ENCODE results near the gene TAF5L.

The TAF5L gene

DNA sequence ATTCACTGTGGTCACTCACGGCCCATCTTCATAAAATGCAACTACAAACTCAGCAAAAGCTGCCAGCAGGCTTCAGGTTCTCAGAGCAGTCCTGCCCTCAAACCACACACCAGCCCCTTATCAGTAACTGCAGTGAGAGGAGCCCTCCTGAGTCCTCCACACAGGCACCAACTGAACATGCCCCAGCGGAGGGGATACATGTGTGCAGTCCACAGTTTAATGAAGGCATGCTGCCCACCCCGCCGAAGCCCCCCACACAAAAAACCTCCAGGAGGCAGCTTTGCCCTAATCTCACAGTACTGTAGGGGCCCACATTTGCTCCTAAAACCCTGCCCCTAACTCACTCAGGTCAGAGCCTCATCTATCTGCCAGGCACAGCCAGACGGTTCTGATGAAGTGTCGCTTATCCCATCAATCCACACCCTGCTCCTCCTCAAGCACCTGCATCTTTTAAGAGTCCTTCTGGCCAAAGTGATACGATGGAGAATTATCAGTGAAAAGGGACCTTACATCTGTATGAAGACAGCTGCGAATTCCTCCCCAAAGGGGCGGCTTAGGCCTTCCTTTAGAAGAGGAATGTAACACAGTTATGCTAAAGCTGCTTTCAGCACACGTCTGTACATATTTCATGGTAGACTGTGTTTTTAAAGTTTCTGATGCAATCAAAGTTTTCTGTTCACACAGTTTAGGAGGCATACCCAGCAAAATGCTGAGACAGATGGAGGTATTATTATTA lies 70.9 kb downstream of the TAF5L start:
- Histone ChIP-seq H3K4me1 (ENCODE audit: control insufficient read depth, insufficient read depth, low read length) (peaks cover 13% of the 10 kb centered on the region), H3K9ac (ENCODE audit: low read depth, low read length) (no peak overlapping the region), H3K27me3 (ENCODE audit: control insufficient read depth, insufficient read depth, low read length) (no peaks in the 10 kb centered on the region), H3K9me3 (ENCODE audit: control insufficient read depth, insufficient read depth, low read length) (no peaks in the 10 kb centered on the region), H3K36me3 (ENCODE audit: control insufficient read depth, insufficient read depth, low read length) (no peaks in the 10 kb centered on the region), H3K4me3 (ENCODE audit: low read depth, low read length) (no peak overlapping the region), H3K27ac (ENCODE audit: low read depth, low read length) (no peak overlapping the region)

DNA sequence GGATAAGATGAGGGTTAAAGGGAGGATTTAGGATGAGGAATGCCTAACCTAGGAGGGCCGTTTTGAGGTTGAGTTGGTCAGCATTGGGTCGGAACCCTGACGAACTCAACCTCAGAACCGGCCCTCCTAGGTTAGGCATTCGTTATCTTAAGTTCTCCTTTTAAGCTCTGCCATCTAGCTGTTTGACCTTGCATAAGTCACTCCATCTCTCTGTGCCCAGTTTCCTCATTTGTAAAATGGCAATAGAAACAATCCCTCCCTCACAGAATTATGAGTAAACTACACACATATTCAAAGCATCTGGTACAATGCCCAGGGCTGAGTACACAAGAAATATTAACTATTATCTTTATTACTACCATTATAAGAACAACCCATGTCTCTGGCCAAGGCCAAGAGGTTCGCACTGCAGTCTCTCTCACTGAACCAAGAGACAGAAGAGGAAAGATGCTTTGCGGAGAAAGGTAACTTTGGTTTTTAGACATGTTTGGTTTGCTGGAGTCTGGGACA lies 72.2 kb downstream of the TAF5L start:
- H3K27ac ChIP-seq (ENCODE audit: low read depth, low read length) = no peak overlapping the region
- H3K36me3 ChIP-seq (ENCODE audit: control insufficient read depth, insufficient read depth, low read length) = no peaks in the 10 kb centered on the region
- no peaks in the 10 kb centered on the region for H3K27me3 ChIP-seq (ENCODE audit: control insufficient read depth, insufficient read depth, low read length)
- no peak overlapping the region for H3K9ac ChIP-seq (ENCODE audit: low read depth, low read length)
- H3K9me3 ChIP-seq (ENCODE audit: control insufficient read depth, insufficient read depth, low read length) = no peaks in the 10 kb centered on the region
- H3K4me3 ChIP-seq (ENCODE audit: low read depth, low read length) = no peak overlapping the region
- H3K4me1 ChIP-seq (ENCODE audit: control insufficient read depth, insufficient read depth, low read length) = peaks cover 13% of the 10 kb centered on the region

DNA sequence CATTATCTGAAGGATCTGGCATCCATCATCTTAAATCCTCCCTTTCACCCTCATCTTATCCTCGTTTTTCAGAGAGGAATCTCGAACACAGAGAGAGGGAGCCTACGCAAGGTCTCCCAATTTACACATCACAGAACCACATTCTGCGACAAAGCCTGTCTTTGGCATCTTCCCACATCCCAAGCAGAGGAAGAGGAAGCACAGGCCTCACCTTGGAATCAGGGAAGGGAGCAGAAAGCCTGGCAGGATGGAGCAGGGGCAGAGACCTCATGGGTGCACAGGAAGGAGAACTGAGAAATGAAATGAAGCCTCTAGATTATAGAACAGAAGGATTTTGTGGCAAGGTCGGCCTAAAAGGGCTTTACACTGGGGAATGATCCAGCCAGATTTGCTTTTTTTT lies 73.2 kb downstream of the TAF5L start:
- Histone ChIP-seq H3K4me3 (ENCODE audit: low read depth, low read length) (no peak overlapping the region), H3K9me3 (ENCODE audit: control insufficient read depth, insufficient read depth, low read length) (no peaks in the 10 kb centered on the region), H3K27ac (ENCODE audit: low read depth, low read length) (no peak overlapping the region), H3K36me3 (ENCODE audit: control insufficient read depth, insufficient read depth, low read length) (no peaks in the 10 kb centered on the region), H3K4me1 (ENCODE audit: control insufficient read depth, insufficient read depth, low read length) (peaks cover 13% of the 10 kb centered on the region), H3K9ac (ENCODE audit: low read depth, low read length) (no peak overlapping the region), H3K27me3 (ENCODE audit: control insufficient read depth, insufficient read depth, low read length) (no peaks in the 10 kb centered on the region)

DNA sequence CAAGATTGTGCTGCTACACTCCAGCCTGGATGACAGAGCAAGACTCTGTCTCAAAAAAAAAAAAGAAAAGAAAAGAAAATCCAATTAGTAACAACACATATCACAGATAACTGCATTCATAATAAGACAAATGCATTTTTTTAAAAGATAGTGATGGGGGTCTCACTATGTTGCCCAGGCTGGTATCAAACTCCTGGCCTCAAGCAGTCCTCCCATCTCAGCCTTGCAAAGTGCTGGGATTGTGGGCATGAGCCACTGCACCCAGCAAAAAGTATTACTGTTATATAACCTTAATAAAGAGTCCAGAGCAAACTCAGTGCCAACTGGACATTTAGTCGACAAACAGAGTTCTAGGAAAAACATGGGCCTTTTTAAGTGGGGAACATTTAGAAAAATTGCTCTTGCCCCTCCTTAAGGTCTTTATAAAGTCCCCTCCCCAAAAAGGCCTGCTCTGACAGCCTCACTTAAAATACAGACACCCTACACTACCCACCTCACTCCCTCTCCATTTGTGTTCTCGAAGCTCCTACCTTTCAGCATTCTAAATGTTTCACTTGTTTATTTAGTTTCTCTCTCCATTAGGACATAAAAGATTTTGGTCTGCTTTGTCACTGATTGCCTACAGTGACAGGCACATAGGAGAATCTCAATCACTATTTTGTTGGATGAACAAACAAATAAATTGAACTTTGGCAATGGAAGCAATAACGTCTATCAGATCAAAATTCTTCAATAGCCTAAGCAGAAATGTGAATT lies 74.9 kb downstream of the TAF5L start:
- no peaks in the 10 kb centered on the region for H3K27me3 ChIP-seq (ENCODE audit: control insufficient read depth, insufficient read depth, low read length)
- no peak overlapping the region for H3K4me3 ChIP-seq (ENCODE audit: low read depth, low read length)
- H3K9ac ChIP-seq (ENCODE audit: low read depth, low read length) = no peak overlapping the region
- no peaks in the 10 kb centered on the region; the same call in 1 of the 2 replicates for H3K4me1 ChIP-seq (ENCODE audit: control insufficient read depth, insufficient read depth, low read length)
- no peaks in the 10 kb centered on the region for H3K9me3 ChIP-seq (ENCODE audit: control insufficient read depth, insufficient read depth, low read length)
- H3K27ac ChIP-seq (ENCODE audit: low read depth, low read length) = no peak overlapping the region
- peaks cover 8% of the 10 kb centered on the region for H3K36me3 ChIP-seq (ENCODE audit: control insufficient read depth, insufficient read depth, low read length)

DNA sequence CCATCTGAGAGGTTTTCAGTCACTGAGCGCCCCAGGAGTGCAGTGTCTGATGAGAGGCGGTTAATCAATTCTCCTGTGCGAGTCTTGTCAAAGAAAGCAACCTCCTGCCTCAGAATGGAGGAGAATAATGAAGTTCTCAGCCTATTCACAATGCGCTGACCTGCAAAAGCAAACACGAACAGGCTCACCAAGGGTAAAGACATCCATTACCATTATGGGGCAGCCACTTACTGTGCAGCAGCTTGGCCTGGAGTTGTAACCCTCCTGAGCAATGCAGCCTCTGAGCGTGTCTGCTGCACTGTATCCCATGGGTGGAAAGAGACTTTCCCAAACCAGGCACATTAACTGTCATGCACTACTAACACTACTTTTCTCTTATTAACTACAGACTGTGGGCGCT lies 78.4 kb downstream of the TAF5L start:
- Histone ChIP-seq H3K9ac (ENCODE audit: low read depth, low read length) (no peak overlapping the region), H3K27me3 (ENCODE audit: control insufficient read depth, insufficient read depth, low read length) (no peaks in the 10 kb centered on the region), H3K27ac (ENCODE audit: low read depth, low read length) (no peak overlapping the region), H3K4me1 (ENCODE audit: control insufficient read depth, insufficient read depth, low read length) (no peaks in the 10 kb centered on the region), H3K36me3 (ENCODE audit: control insufficient read depth, insufficient read depth, low read length) (peaks cover 20% of the 10 kb centered on the region), H3K9me3 (ENCODE audit: control insufficient read depth, insufficient read depth, low read length) (no peaks in the 10 kb centered on the region), H3K4me3 (ENCODE audit: low read depth, low read length) (no peak overlapping the region)

DNA sequence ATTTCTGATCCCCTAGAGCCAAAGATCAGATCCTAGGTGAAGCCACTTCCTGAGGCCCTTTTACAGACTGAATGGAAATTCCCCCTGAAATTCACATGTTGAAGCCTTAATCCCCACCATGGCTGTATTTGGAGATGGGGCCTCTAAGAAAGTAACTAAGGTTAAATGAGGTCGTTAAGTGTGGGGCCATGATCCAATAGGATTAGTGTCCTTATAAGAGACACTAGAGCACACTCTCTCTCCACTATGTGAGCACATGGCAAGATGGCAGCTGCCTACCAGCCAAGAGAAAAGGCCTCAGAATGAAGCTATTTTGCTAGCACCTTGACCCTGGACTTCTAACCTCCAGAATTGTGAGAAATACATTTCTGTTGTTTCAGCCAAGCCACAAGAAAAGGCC lies 81.3 kb downstream of the TAF5L start:
- Histone ChIP-seq H3K9me3 (ENCODE audit: control insufficient read depth, insufficient read depth, low read length) (no peaks in the 10 kb centered on the region), H3K4me3 (ENCODE audit: low read depth, low read length) (no peak overlapping the region), H3K27me3 (ENCODE audit: control insufficient read depth, insufficient read depth, low read length) (no peaks in the 10 kb centered on the region), H3K4me1 (ENCODE audit: control insufficient read depth, insufficient read depth, low read length) (no peaks in the 10 kb centered on the region), H3K36me3 (ENCODE audit: control insufficient read depth, insufficient read depth, low read length) (peaks cover 38% of the 10 kb centered on the region), H3K9ac (ENCODE audit: low read depth, low read length) (no peak overlapping the region), H3K27ac (ENCODE audit: low read depth, low read length) (no peak overlapping the region)
